ENCODE data around the gene JRKL. TPM values are rescaled to one million over a fixed set of nuclear protein-coding genes. Genes with fewer than 3 reads are reported as not detected.

The JRKL gene
- total RNA-seq (2021; ENCODE audit: unreplicated experiment): 6.7 TPM
- 2.8 and 4.0 TPM in 2 replicates for polyA plus RNA-seq (2012)
- Bru-seq, nascent RNA: percentile 93 among the genes with signal in this experiment
- BruChase-seq, experiment 1, labeled RNA remaining after a 6-hour chase: percentile 79 among the genes with signal in this experiment
- percentile 97 among the genes with signal in this experiment for BruChase-seq, experiment 2, labeled RNA remaining after a 2-hour chase
- long read RNA-seq, transcript JRKL-201 (2 exons, 2,855 nt): major isoform, 12 of 20 reads
- long read RNA-seq, partial matches to known transcripts: 0 of 20 reads
- long read RNA-seq, other reads (novel, unspliced or antisense): 8 of 20 reads

- Histone ChIP-seq H3K9me3 (ENCODE audit: control insufficient read depth in 1 of 2, insufficient read depth in 1 of 2, low read depth in 1 of 2, low read length in 2 of 2) (no peaks in the 10 kb centered on the region), H3K27ac (ENCODE audit: low read depth, low read length) (peak within 1 kb of the TSS; percentile 54), H2AFZ (ENCODE audit: low read depth, low read length, poor library complexity, severe bottlenecking) (peak within 1 kb of the TSS; percentile 97), H3K4me1 (ENCODE audit: control insufficient read depth in 1 of 2, insufficient read depth in 2 of 2, low read length in 2 of 2) (peaks cover 3 to 17% of the 10 kb centered on the region in 2 experiments; a peak in 2 of 4 replicates), H3K4me3 (replicated peaks in 1 of 2; ENCODE audit: low read depth in 1 of 2, low read length in 2 of 2) (peak within 1 kb of the TSS; percentile 77 to 88), H3K9ac (ENCODE audit: low read length) (peak within 1 kb of the TSS; percentile 82), H4K20me1 (ENCODE audit: insufficient read depth) (0 out of 2 replicates have a peak, but pooled peaks cover 3% of the 10 kb centered on the region), H3K27me3 (ENCODE audit: insufficient read depth, low read length) (no peaks in the 10 kb centered on the region), H3K79me2 (ENCODE audit: insufficient read depth, low read length) (peaks cover 15% of the 10 kb centered on the region), H3K36me3 (ENCODE audit: control insufficient read depth in 1 of 2, insufficient read depth in 2 of 2, low read length in 2 of 2) (no peaks in the 10 kb centered on the region), H3K4me2 (ENCODE audit: low read length) (peak within 1 kb of the TSS; percentile 93), H3K9me2 (ENCODE audit: insufficient read depth) (no peaks in the 10 kb centered on the region)
- intact Hi-C loops (cut with micrococcal nuclease): loop anchor here (5.0 kb wide), 3 partner anchors 148 to 598 kb away; partner anchors contain the start of genes CEP57 and MTMR2
- DNase-seq (ENCODE audit: low read depth, low spot score): peak; percentile 94
- no TSS peak for BruUV-seq (replicated peaks)
- POLR2A ChIA-PET: interaction anchor here (0.9 to 1.4 kb wide), 5 partner anchors 47 to 1238 kb away, joined by 3 to 4 read pairs (median 3); partner anchors contain the start of gene MAML2
- RAD21 ChIA-PET (ENCODE audit: low non-redundant PET in 1 of 2, low total read pairs in 2 of 2, uncharacterized antibody in 2 of 2, unreplicated experiment in 2 of 2): interaction anchor here (0.6 to 1.4 kb wide), 3 partner anchors 47 to 527 kb away, joined by 3 to 4 read pairs (median 3); partner anchors contain the start of gene MAML2 (in 1 of the 2)
- CTCF ChIA-PET: interaction anchor here (1.0 to 2.7 kb wide), 5 partner anchors 47 to 554 kb away, joined by 3 to 16 read pairs (median 12); partner anchors contain the start of gene MAML2
- ATAC-seq: peak; percentile 94
- no peak for TF ChIP-seq REST (IDR thresholded peaks at IDR 0.05; ENCODE audit: low read depth)
- peak; percentile 94 for TF ChIP-seq MAX (IDR thresholded peaks at IDR 0.05)
- TF ChIP-seq CEBPB (IDR thresholded peaks at IDR 0.05; ENCODE audit: low read depth): peak; percentile 60; the same call in 1 of the 2 replicates
- no peak for TF ChIP-seq EZH2phosphoT487 (IDR thresholded peaks at IDR 0.05; ENCODE audit: borderline replicate concordance)
- TF ChIP-seq SRF (IDR thresholded peaks at IDR 0.05; ENCODE audit: low read depth): no peak
- TF ChIP-seq FOSL1 (IDR thresholded peaks at IDR 0.05; ENCODE audit: low read depth): no peak
- TF ChIP-seq ZFX (IDR thresholded peaks at IDR 0.05): peak; percentile 44; the same call in 1 of the 2 replicates
- TF ChIP-seq RAD21 (IDR thresholded peaks at IDR 0.05; ENCODE audit: low read depth): no peak
- peak; percentile 74 for TF ChIP-seq ELF1 (IDR thresholded peaks at IDR 0.05; ENCODE audit: borderline replicate concordance, low read depth)
- peak; percentile 86 for TF ChIP-seq CBX3 (IDR thresholded peaks at IDR 0.05; ENCODE audit: low read depth)
- peak; percentile 84 for TF ChIP-seq SP1 (IDR thresholded peaks at IDR 0.05; ENCODE audit: low read depth)
- TF ChIP-seq ZBTB33 (IDR thresholded peaks at IDR 0.05; ENCODE audit: extremely low read depth, insufficient replicate concordance, low read length): no peak
- TF ChIP-seq POLR2AphosphoS5 (IDR thresholded peaks at IDR 0.05; ENCODE audit: low read depth, low read length): peak; percentile 88
- peak; percentile 81 for TF ChIP-seq POLR2A (IDR thresholded peaks at IDR 0.05; ENCODE audit: borderline replicate concordance, extremely low read depth, insufficient read depth, insufficient read length)
- no peak for TF ChIP-seq EZH2 (IDR thresholded peaks at IDR 0.05)
- TF ChIP-seq TCF7L2 (IDR thresholded peaks at IDR 0.05; ENCODE audit: borderline replicate concordance, extremely low read depth, insufficient read depth, insufficient read length): peak; percentile 96
- no peak for TF ChIP-seq JUND (IDR thresholded peaks at IDR 0.05)
- peak; percentile 94 for TF ChIP-seq EGR1 (IDR thresholded peaks at IDR 0.05; ENCODE audit: low read depth)
- no peak for TF ChIP-seq ZNF274 (IDR thresholded peaks at IDR 0.05; ENCODE audit: low read depth, low read length)
Observed at GRCh38 chr11:96389720-96390487, at the start of gene JRKL, which contains the start of gene CCDC82. JRKL (plus strand) TSS chr11:96390013; CDS start chr11:96390650, 637 bp downstream. CCDC82 (minus strand) TSS chr11:96389912; CDS start chr11:96384747, 5,165 bp downstream.
